Lower leg skin (tissue), 4 donors: ENCODE results near the gene CAMK2N1. TPM values are rescaled to one million over a fixed set of nuclear protein-coding genes. Genes with fewer than 3 reads are reported as not detected.

Experiments
- DNase-seq, 2 donors: peaks; one replicate each; pipeline ENCODE4 v3.0.0-alpha.2; 2019; ENCODE audit warnings: low spot score in 2 of 2
- H3K4me3 ChIP-seq: fragments of 200-600 bp; sonication (generic); 2 replicates; pipeline ENCODE4 v1.5.1; 2017; ENCODE audit warnings: mild to moderate bottlenecking, low read depth; ENCODE audit not compliant: poor library complexity, severe bottlenecking
- CTCF ChIP-seq, 3 donors: fragments of 450-650 bp; IDR thresholded peaks; one replicate each; pipeline ENCODE4 v1.5.1; 2016; ENCODE audit warnings: antibody characterized with exemption in 3 of 3, mild to moderate bottlenecking in 3 of 3, moderate library complexity in 2 of 3
- POLR2A ChIP-seq, 2 donors: fragments of 450-650 bp; IDR thresholded peaks; one replicate each; pipeline ENCODE4 v1.6.1; 2016 to 2017; ENCODE audit warnings: antibody characterized with exemption in 2 of 2, mild to moderate bottlenecking in 1 of 2, moderate library complexity in 1 of 2
- WGBS, 2 donors: methylation state at CpG; one replicate each; pipeline ENCODE4 v1.1.5; 2018; 5-methylcytosine and 5-hydroxymethylcytosine counted together
- intact Hi-C: fragments of 100-400 bp; cut with DNase I; formaldehyde crosslinking; loops from one replicate; pipeline ENCODE4 v1.15.0; 2023; ENCODE audit warnings: low total_unique reads
- total RNA-seq, 4 donors: library from RNA; depleted of rRNA; stranded (reverse); fragments of >200 nt; gene quantifications; one replicate each; pipeline ENCODE4 v1.1.0, GENCODE V29; 2016

The CAMK2N1 gene
- total RNA-seq, 4 donors from 2014 or later = 3.8 to 13.3 (median 8.4) TPM

- H3K4me3 ChIP-seq = no peak overlapping the region
- intact Hi-C loops = loop anchor here (5.0 to 10.0 kb wide), 2 partner anchors 274 to 576 kb away; no protein-coding TSS in a partner anchor
- 67 to 77% methylated on average over 6 of the region's 6 CpGs for WGBS, 2 donors
- DNase-seq = no peak
- TF ChIP-seq CTCF (IDR thresholded peaks at IDR 0.05) = no peak
- TF ChIP-seq POLR2A (IDR thresholded peaks at IDR 0.05) = no peak
Observed at GRCh38 chr1:20491178-20491577, 5.2 kb upstream of the CAMK2N1 start.

GRCh38 chr1:20487236-20487590, 1.2 kb upstream of the CAMK2N1 start:
- no peak overlapping the region for H3K4me3 ChIP-seq
- DNase-seq = no peak
- intact Hi-C loops = loop anchor here (10.0 kb wide), 1 partner anchor 102 kb away; no protein-coding TSS in a partner anchor
- TF ChIP-seq POLR2A (IDR thresholded peaks at IDR 0.05) (no peak), CTCF (IDR thresholded peaks at IDR 0.05) (no peak)
- 21 to 35% methylated on average over 4 of the region's 4 CpGs for WGBS, 2 donors

GRCh38 chr1:20486457-20487235, 636 bp upstream of the CAMK2N1 start:
- TF ChIP-seq POLR2A (IDR thresholded peaks at IDR 0.05) (no peak), CTCF (IDR thresholded peaks at IDR 0.05) (no peak)
- H3K4me3 ChIP-seq = peak overlapping the region; percentile 44
- intact Hi-C loops = loop anchor here (10.0 kb wide), 1 partner anchor 102 kb away; no protein-coding TSS in a partner anchor
- DNase-seq = peak in 1 of 2 donors; percentile 91
- 3% methylated on average over 29 to 33 of the region's 51 CpGs for WGBS, 2 donors

- no peak for DNase-seq
- 2 to 3% methylated on average over 34 to 57 of the region's 89 CpGs for WGBS, 2 donors
- intact Hi-C loops = loop anchor here (10.0 kb wide), 1 partner anchor 100 kb away; no protein-coding TSS in a partner anchor
- TF ChIP-seq CTCF (IDR thresholded peaks at IDR 0.05) = no peak
- TF ChIP-seq POLR2A (IDR thresholded peaks at IDR 0.05) = no peak
- H3K4me3 ChIP-seq = peak overlapping the region; percentile 22
Observed at GRCh38 chr1:20484519-20485462, 1.2 kb downstream of the CAMK2N1 start.

- H3K4me3 ChIP-seq = peak overlapping the region; percentile 22
- TF ChIP-seq POLR2A (IDR thresholded peaks at IDR 0.05) (no peak), CTCF (IDR thresholded peaks at IDR 0.05) (no peak)
- DNase-seq = no peak
- 9 to 19% methylated on average over 50 to 53 of the region's 58 CpGs for WGBS, 2 donors
- intact Hi-C loops = loop anchor here (10.0 kb wide), 1 partner anchor 99 kb away; no protein-coding TSS in a partner anchor
Observed at GRCh38 chr1:20483833-20484518, 2.0 kb downstream of the CAMK2N1 start.
